HG03521 (cell line): ENCODE data around the gene MAP1LC3A.

ENCODE experiments used
- ATAC-seq: cut with Tn5 transposase; IDR thresholded peaks from one replicate; pipeline ENCODE4 v1.9.1; 2021; ENCODE audit warnings: mild to moderate bottlenecking, moderate library complexity; ENCODE audit not compliant: unreplicated experiment

MAP1LC3A gene

DNA sequence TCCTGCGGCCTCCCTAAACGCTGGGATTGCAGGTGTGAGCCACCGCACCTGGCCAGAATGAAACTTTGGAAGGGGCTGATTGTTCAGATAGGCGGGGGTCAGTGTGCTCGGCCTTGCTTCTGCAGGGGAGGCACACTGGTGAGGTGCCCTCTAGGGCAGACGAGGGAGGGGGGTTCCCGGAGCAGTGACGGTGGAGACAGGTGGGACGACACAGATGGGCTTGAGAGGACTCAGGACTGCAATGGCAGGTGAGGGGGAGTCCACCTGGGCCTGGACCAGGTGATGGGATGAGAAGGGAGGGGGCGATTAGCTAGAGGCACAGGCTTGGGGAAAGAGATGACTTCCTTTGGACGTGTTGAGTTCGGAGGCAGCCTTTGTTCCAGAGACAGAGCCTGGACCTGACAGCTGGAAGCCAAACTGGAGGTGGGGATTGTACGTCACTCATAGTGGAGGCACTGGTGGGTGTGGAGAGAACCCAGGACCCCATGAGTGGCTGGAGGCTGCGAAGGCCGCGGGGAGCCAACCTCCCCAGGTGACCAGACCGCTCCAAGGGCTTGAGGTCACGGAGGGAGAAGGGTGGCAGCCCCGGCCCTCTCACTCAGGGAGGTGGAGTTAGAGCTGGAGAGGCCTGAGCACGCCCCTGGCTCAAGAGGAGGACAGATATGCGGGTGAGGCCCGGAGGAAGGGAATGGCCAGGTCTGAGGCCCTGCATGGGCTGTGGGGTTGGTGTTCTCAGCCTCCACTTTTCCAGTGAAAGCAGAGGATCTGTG is 10.5 kb upstream of the MAP1LC3A start:
- ATAC-seq = no peak

DNA sequence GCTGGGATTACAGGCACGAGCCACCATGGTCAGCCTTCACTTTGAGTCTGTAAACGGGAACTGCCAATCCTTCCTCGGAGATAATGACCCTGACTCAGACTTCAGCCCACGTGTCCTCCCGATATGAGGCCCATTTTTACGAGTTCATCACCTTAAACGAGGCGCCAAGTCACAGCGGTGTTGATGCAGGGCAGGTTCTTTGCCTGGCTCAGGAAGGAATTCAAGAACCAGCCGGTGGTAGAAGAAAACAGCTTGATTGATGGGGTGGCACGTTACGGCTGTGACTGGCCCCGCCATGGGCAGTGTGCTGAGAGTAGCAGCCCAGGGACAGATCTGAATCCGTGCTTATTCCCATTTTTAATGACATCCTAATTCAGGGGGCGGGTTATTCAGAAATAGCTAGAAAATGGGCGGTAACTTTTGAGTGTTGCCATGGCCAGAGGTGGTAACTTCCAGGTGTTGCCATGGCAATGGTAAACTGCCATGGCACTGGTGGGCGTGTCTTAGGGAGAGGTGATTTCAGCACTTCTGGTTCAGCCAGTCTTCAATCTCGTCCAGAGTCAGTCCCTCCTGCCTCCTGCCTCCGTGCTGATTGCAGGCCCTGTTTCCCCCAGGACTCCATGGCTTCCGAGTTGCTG is 9.1 kb upstream of the MAP1LC3A start:
- ATAC-seq = no peak

GRCh38 chr20:34549929-34550305 is 8.6 kb upstream of the MAP1LC3A start:
- no peak for ATAC-seq

DNA sequence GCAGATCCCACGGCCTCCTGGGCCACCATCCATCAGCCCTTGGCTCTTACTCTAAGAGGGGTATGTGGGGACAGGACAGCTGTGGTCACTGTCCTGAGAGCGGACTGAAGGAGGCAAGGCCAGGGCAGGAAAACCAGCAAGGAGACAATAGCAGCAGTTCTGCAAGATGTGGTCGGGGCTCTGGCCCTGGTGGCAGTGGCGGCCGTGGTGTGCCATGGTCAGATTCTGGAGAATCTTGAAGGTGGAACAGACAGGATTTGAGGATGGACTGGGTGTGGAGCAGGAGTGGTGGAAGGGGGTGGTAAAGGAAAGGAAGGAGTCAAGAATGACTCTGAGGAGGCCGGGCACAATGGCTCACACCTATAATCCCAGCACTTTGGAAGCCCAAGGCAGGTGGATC is 5.9 kb upstream of the MAP1LC3A start:
- no peak for ATAC-seq

GRCh38 chr20:34553366-34553867 is 5.1 kb upstream of the MAP1LC3A start:
- ATAC-seq = no peak

GRCh38 chr20:34557936-34558319 is 590 bp upstream of the MAP1LC3A start:
- no peak for ATAC-seq

GRCh38 chr20:34559311-34560140 is 1.0 kb downstream of the MAP1LC3A start:
- no peak for ATAC-seq

GRCh38 chr20:34560141-34560523 is 1.6 kb downstream of the MAP1LC3A start:
- no peak for ATAC-seq

DNA sequence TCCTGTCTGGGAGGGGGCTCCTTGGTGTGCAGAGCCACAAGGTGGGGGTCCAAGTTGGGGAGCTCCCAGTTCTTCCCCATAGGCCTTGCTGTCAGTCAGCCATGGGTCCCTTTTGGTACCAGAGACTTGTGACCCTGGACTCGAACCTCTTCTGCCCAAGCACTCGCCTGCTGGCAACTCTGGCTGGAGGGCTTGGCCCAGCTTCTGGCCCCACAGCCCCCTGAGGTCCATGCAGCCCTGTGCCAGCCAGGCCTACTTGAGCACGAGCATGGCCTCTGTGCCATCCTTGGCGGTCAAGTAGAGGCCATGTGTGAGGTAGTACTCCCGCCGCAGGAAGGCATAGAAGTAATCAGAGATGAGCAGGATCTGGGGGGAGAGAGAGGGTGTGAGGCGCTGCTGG is 2.1 kb downstream of the MAP1LC3A start:
- ATAC-seq = no peak

DNA sequence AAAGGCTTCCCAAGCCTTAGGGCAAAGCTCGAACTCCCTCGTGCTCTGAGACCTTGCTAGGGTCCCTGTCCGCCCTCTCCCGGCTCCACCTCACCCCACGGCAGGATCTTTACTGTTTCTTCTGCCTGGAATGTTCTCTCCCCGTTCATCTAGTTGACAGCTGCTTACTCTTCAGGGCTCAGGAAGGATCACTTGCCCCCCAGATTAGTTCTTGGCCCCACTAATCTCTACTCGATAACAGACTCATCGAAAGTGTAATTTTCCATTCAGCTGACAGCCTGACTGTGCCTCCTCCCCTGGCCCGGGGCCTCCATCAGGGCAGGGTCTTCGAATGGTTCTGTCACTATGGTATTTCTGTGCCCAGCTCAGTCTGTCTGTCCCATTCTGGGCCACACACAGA is 3.1 kb downstream of the MAP1LC3A start:
- no peak for ATAC-seq

DNA sequence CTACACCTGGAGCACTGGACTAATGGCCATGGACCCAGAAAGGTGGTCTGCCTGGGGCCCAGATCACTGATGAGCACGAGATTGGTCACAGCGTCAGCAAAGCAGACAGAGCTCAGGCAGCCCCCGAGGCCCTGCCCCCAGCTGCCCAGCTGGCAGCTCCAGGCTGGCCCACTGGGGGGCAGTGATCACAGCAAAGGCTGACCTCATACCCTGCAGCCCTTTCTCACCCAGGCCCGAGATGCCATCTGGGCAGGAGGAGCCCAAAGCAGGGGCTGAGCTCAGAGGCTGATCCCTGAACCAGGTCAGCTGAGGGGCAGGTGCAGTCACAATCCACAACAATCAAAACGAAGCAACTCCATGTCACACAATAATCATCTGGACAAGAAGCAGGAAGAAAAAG is 4.1 kb downstream of the MAP1LC3A start:
- no peak for ATAC-seq

DNA sequence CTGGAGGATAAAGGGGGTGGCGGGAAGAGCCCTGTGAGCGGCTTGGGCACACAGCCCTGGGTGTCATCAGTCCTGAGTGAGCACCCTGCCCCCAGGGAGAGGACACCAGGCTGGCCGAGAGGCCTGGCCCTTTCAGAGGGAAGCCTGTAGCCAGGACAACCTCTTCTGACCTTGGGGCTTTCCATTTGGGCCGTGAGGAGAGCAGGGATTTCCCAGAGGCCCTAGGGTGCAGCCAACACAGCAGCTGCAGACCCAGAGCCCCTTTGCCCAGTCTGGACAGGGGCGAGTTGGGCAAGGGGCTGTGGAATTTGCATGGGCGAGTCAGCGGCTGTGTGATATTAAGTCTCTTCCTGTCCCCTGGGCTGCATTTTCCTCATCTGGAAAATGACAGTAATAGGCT is 6.3 kb downstream of the MAP1LC3A start:
- no peak for ATAC-seq

- ATAC-seq = no peak
Observed at GRCh38 chr20:34566978-34567891, 8.7 kb downstream of the MAP1LC3A start.

DNA sequence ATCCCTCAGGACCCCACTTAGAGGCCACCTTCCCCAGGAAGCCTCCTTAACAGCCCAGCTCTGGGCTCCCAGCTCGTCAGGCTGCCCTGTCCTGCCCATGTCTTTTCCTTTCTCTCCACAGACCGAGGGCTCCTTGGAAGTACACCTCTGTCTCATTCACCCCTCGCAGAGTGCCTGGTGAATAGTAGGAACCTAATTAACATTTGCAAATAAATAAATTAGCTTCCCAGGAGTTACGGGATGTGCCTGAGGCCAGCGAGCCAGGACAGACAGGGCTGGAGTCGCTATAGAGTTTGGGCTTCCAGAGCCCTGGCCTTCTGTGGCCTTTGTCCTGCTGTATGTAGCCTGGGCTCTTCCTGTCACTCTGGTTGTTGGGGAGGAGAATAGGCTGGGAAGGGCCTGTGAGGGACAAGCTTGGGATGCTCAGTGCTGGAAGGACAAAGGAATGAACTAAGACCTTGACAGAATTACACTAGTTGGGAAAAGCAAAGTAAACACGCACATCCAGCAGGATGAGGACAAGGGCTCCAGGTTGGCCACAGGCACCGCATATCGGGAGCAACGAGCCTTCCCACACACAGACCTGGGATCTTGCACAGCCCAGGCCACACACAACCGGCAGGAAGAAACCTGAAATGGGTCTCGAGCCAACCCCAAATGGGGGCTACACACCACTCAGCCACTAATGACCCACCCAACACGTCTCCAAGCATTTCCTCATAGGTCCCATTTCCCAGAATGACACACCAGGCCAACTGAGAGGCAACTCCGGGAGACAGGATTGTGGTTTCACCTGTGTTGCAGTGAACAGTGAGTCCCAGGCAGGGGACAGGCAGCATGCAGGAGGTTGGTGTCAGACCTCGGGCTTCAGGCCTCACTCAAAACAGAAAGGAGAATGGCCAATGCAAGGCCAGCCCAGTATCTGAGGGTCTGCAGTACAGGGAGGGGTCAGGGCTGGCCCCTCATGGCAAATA is 9.7 kb downstream of the MAP1LC3A start:
- ATAC-seq = no peak

- no peak for ATAC-seq
Observed at GRCh38 chr20:34569598-34569997, 11.1 kb downstream of the MAP1LC3A start.

DNA sequence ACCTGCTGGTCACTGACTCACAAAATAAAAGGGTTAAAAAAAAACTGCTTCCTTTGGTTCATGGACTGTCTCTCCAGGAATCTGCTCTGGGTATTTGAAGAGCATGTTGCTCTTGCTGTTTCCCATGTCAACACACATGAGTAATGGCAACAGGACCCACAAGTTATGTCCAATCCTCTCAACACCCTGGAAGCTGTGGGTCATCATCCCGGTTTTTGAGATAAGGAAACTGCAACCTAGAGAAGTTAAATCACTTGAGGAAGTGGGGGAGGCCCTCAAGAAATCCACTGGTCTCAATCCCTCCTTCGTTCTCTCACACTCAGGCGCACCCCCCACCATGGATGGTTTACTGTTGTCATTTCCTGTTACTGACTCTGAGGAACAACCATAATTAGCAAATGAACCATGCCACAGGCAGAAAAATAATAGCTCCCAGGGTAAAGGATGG is 12.4 kb downstream of the MAP1LC3A start:
- no peak for ATAC-seq

DNA sequence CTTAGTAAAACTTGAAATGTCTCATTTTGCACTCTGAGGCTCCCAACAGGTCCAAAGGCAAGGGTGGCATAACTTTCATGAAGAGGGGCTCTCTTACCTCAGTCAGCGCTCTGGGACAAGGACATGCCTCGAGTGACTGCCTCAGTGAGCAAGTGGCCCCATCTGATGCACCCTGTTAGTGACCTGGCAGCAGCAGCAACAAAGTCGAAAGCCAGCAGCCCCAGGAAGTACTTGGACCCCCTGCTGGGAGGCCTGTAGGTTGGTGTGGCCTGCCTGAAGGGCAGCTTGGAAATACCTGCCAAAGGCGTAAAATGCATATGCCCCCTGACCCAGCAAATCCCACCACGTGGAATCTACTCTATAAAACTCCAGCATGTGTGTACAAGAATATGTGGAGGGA is 13.2 kb downstream of the MAP1LC3A start:
- ATAC-seq = no peak

- no peak for ATAC-seq
Observed at GRCh38 chr20:34573541-34574300, 15.2 kb downstream of the MAP1LC3A start.

GRCh38 chr20:34574426-34574825 is 15.9 kb downstream of the MAP1LC3A start:
- ATAC-seq = no peak
